Endodermal cell (in vitro differentiated cells): ENCODE data around the gene FAM20A. TPM values are rescaled to one million over a fixed set of nuclear protein-coding genes. Genes with fewer than 3 reads are reported as not detected.
A peak's percentile ranks its signal among the peaks of the same experiment; 100 is the strongest.

Experiments used
- DNase-seq: peaks from one replicate; pipeline ENCODE4 v3.0.0-alpha.2; 2017
- H3K27ac ChIP-seq: 2 replicates; pipeline ENCODE4 v1.5.1; 2013; ENCODE audit warnings: mild to moderate bottlenecking, low read depth, low read length, moderate library complexity
- H3K27me3 ChIP-seq: 2 replicates; pipeline ENCODE4 v1.6.1; 2013; ENCODE audit warnings: mild to moderate bottlenecking, low read length, moderate library complexity; ENCODE audit not compliant: insufficient read depth, control insufficient read depth, poor library complexity, severe bottlenecking
- H3K36me3 ChIP-seq: 2 replicates; pipeline ENCODE4 v1.7.0; 2013; ENCODE audit warnings: mild to moderate bottlenecking, low read length, moderate library complexity; ENCODE audit not compliant: control insufficient read depth, insufficient read depth
- H3K4me1 ChIP-seq: one replicate; pipeline ENCODE4 v1.7.0; 2013; ENCODE audit warnings: low read length; ENCODE audit not compliant: control insufficient read depth, insufficient read depth
- H3K4me3 ChIP-seq: 2 replicates; pipeline ENCODE4 v1.5.1; 2013; ENCODE audit warnings: mild to moderate bottlenecking, low read length, moderate library complexity
- H3K9ac ChIP-seq: 2 replicates; pipeline ENCODE4 v1.6.1; 2013; ENCODE audit warnings: mild to moderate bottlenecking, low read length, moderate library complexity; ENCODE audit not compliant: poor library complexity, severe bottlenecking; ENCODE audit errors: extremely low read depth
- H3K9me3 ChIP-seq: 2 replicates; pipeline ENCODE4 v1.6.1; 2013; ENCODE audit warnings: mild to moderate bottlenecking, low read length, moderate library complexity; ENCODE audit not compliant: control insufficient read depth
- H3K27ac Mint-ChIP-seq: 2 replicates; pipeline ENCODE4 v1.8.0; 2020; ENCODE audit warnings: mixed read lengths
- H3K27me3 Mint-ChIP-seq: 2 replicates; pipeline ENCODE4 v1.8.0; 2021; ENCODE audit warnings: mild to moderate bottlenecking, mixed read lengths; ENCODE audit not compliant: insufficient read depth
- H3K36me3 Mint-ChIP-seq: 2 replicates; pipeline ENCODE4 v1.8.0; 2020; ENCODE audit warnings: low read depth, mixed read lengths
- H3K4me1 Mint-ChIP-seq: 2 replicates; pipeline ENCODE4 v1.8.0; 2020; ENCODE audit warnings: mixed read lengths
- H3K4me3 Mint-ChIP-seq: 2 replicates; pipeline ENCODE4 v1.8.0; 2020; ENCODE audit warnings: mild to moderate bottlenecking, moderate library complexity, mixed read lengths
- H3K9me3 Mint-ChIP-seq: 2 replicates; pipeline ENCODE4 v1.8.0; 2020; ENCODE audit warnings: mild to moderate bottlenecking, mixed read lengths
- CTCF ChIP-seq: fragments of 200-600 bp; sonication (generic); conservative IDR thresholded peaks from 2 replicates; pipeline ENCODE4 v1.5.0; 2021; ENCODE audit warnings: antibody characterized with exemption, mild to moderate bottlenecking
- WGBS, 2 experiments: methylation state at CpG; one replicate each; pipeline versions ENCODE4 v1.1.5 to v1.1.7; 2013; ENCODE audit warnings: missing lambda C conversion rate in 2 of 2, mixed read lengths in 1 of 2; ENCODE audit not compliant: insufficient coverage in 1 of 2, insufficient read length in 1 of 2; 5-methylcytosine and 5-hydroxymethylcytosine counted together
- total RNA-seq, 2 donors: library from RNA; stranded (reverse); fragmentation: NEBNext Ultra II Directional in 1 of 2; extraction: Animal tissue kit (Norgen Biotek cat#: 25700) in 1 of 2; gene quantifications; 2 replicates in 1 of 2; 3 replicates in 1 of 2; pipeline ENCODE4 v1.2.1, GENCODE V29; 2021

The FAM20A gene
- total RNA-seq, 2 donors from 2014 or later, result 58.7 to 74.3 TPM

- no peak overlapping the region for H3K9ac ChIP-seq
- H3K27ac ChIP-seq, result no peak overlapping the region
- H3K36me3 ChIP-seq, result no peaks in the 10 kb centered on the region
- H3K27me3 ChIP-seq, result no peaks in the 10 kb centered on the region
- H3K27ac Mint-ChIP-seq, result no peak overlapping the region
- H3K36me3 Mint-ChIP-seq, result no peaks in the 10 kb centered on the region
- H3K9me3 Mint-ChIP-seq, result peaks cover 30% of the 10 kb centered on the region
- no peak overlapping the region for H3K4me3 ChIP-seq
- no peaks in the 10 kb centered on the region for H3K4me1 ChIP-seq
- no peaks in the 10 kb centered on the region for H3K27me3 Mint-ChIP-seq
- WGBS, 2 experiments, result 78 to 85% methylated on average over 8 to 10 of the region's 10 CpGs
- no peak overlapping the region for H3K4me3 Mint-ChIP-seq
- peaks cover 48% of the 10 kb centered on the region for H3K9me3 ChIP-seq
- no peak for DNase-seq
- H3K4me1 Mint-ChIP-seq, result no peaks in the 10 kb centered on the region
- no peak for TF ChIP-seq CTCF
These were observed 33.2 kb upstream of the FAM20A start for GRCh38 chr17:68634345-68634876.

GRCh38 chr17:68628576-68628957 is 27.4 kb upstream of the FAM20A start:
- H3K27ac ChIP-seq, result no peak overlapping the region
- peaks cover 5% of the 10 kb centered on the region for H3K9me3 ChIP-seq
- H3K4me3 Mint-ChIP-seq, result no peak overlapping the region
- H3K9ac ChIP-seq, result no peak overlapping the region
- TF ChIP-seq CTCF, result no peak
- H3K4me1 Mint-ChIP-seq, result peaks cover 17% of the 10 kb centered on the region
- H3K36me3 ChIP-seq, result no peaks in the 10 kb centered on the region
- H3K9me3 Mint-ChIP-seq, result no peaks in the 10 kb centered on the region
- DNase-seq, result no peak
- no peak overlapping the region for H3K4me3 ChIP-seq
- H3K27me3 ChIP-seq, result no peaks in the 10 kb centered on the region
- WGBS, 2 experiments, result 100% methylated on average over 2 of the region's 3 CpGs; no CpG with 5 or more reads in 1 of the 2 experiments
- H3K36me3 Mint-ChIP-seq, result no peaks in the 10 kb centered on the region
- no peak overlapping the region for H3K27ac Mint-ChIP-seq
- no peaks in the 10 kb centered on the region for H3K27me3 Mint-ChIP-seq
- H3K4me1 ChIP-seq, result peaks cover 3% of the 10 kb centered on the region

GRCh38 chr17:68627956-68628575 is 26.9 kb upstream of the FAM20A start:
- Histone ChIP-seq H3K9me3 (peaks cover under 1% of the 10 kb centered on the region), H3K36me3 (no peaks in the 10 kb centered on the region), H3K27me3 (no peaks in the 10 kb centered on the region), H3K27ac (no peak overlapping the region), H3K9ac (no peak overlapping the region), H3K4me1 (peaks cover 3% of the 10 kb centered on the region), H3K4me3 (no peak overlapping the region)
- DNase-seq, result peak; percentile 66
- whole genome bisulfite sequencing, 2 experiments, result 79 to 88% methylated on average over 2 to 4 of the region's 4 CpGs
- Mint-ChIP-seq H3K9me3 (no peaks in the 10 kb centered on the region), H3K27ac (peak overlapping the region; percentile 4), H3K27me3 (no peaks in the 10 kb centered on the region), H3K4me1 (peaks cover 17% of the 10 kb centered on the region), H3K4me3 (no peak overlapping the region), H3K36me3 (no peaks in the 10 kb centered on the region)
- TF ChIP-seq CTCF, result no peak
